ENCODE results near the gene ILRUN.
"Not testable (repeated sequence)": the region's sequence is repeated elsewhere in the genome, so short reads cannot be mapped to it uniquely, and the experiment has no call there.

ILRUN gene

GRCh38 chr6:34717466-34717865 is 20.9 kb upstream of the ILRUN start:
- H3K27me3 Mint-ChIP-seq: no peaks in the 10 kb centered on the region
- H3K36me3 Mint-ChIP-seq: no peaks in the 10 kb centered on the region
- H3K27ac Mint-ChIP-seq: no peak overlapping the region
- no peak overlapping the region for H3K4me3 Mint-ChIP-seq
- no peaks in the 10 kb centered on the region for H3K4me1 Mint-ChIP-seq (ENCODE audit: low read depth)
- no peaks in the 10 kb centered on the region for H3K9me3 Mint-ChIP-seq (ENCODE audit: low read depth)

- Mint-ChIP-seq H3K36me3 (no peaks in the 10 kb centered on the region), H3K27me3 (no peaks in the 10 kb centered on the region), H3K9me3 (ENCODE audit: low read depth) (no peaks in the 10 kb centered on the region), H3K4me3 (no peak overlapping the region), H3K4me1 (ENCODE audit: low read depth) (no peaks in the 10 kb centered on the region), H3K27ac (no peak overlapping the region)
Observed at GRCh38 chr6:34714663-34715062, 18.1 kb upstream of the ILRUN start.

GRCh38 chr6:34712881-34713280 is 16.3 kb upstream of the ILRUN start:
- not testable (repeated sequence) for H3K4me3 Mint-ChIP-seq; H3K4me1 Mint-ChIP-seq (ENCODE audit: low read depth); H3K27ac Mint-ChIP-seq; H3K9me3 Mint-ChIP-seq (ENCODE audit: low read depth); H3K36me3 Mint-ChIP-seq; H3K27me3 Mint-ChIP-seq

GRCh38 chr6:34709386-34709785 is 12.8 kb upstream of the ILRUN start:
- Mint-ChIP-seq H3K4me3 (no peak overlapping the region), H3K36me3 (no peaks in the 10 kb centered on the region), H3K9me3 (ENCODE audit: low read depth) (no peaks in the 10 kb centered on the region), H3K27ac (no peak overlapping the region), H3K4me1 (ENCODE audit: low read depth) (peaks cover 2% of the 10 kb centered on the region), H3K27me3 (no peaks in the 10 kb centered on the region)

- no peak overlapping the region for H3K27ac Mint-ChIP-seq
- H3K27me3 Mint-ChIP-seq: no peaks in the 10 kb centered on the region
- no peaks in the 10 kb centered on the region for H3K36me3 Mint-ChIP-seq
Observed at GRCh38 chr6:34705241-34705640, 8.7 kb upstream of the ILRUN start.

GRCh38 chr6:34701199-34701598 is 4.6 kb upstream of the ILRUN start:
- H3K4me3 Mint-ChIP-seq: no peak overlapping the region
- H3K9me3 Mint-ChIP-seq (ENCODE audit: low read depth): no peaks in the 10 kb centered on the region
- H3K36me3 Mint-ChIP-seq: no peaks in the 10 kb centered on the region
- H3K27me3 Mint-ChIP-seq: no peaks in the 10 kb centered on the region
- H3K27ac Mint-ChIP-seq: no peak overlapping the region
- peaks cover 12% of the 10 kb centered on the region for H3K4me1 Mint-ChIP-seq (ENCODE audit: low read depth)

More at GRCh38 chr6:34705241-34705640, 8.7 kb upstream of the ILRUN start:
- Mint-ChIP-seq H3K4me3 (no peak overlapping the region), H3K9me3 (ENCODE audit: low read depth) (no peaks in the 10 kb centered on the region), H3K4me1 (ENCODE audit: low read depth) (peaks cover 2% of the 10 kb centered on the region)

- Mint-ChIP-seq H3K27me3 (no peaks in the 10 kb centered on the region), H3K4me3 (peak overlapping the region; percentile 95), H3K9me3 (ENCODE audit: low read depth) (no peaks in the 10 kb centered on the region), H3K4me1 (ENCODE audit: low read depth) (peaks cover 38% of the 10 kb centered on the region), H3K27ac (no peak overlapping the region), H3K36me3 (peaks cover 3% of the 10 kb centered on the region)
Observed at GRCh38 chr6:34697904-34698559, 1.5 kb upstream of the ILRUN start.

GRCh38 chr6:34697544-34697836 is 923 bp upstream of the ILRUN start:
- H3K36me3 Mint-ChIP-seq: peaks cover 3% of the 10 kb centered on the region
- peak overlapping the region; percentile 95 for H3K4me3 Mint-ChIP-seq
- no peaks in the 10 kb centered on the region for H3K9me3 Mint-ChIP-seq (ENCODE audit: low read depth)
- H3K27me3 Mint-ChIP-seq: no peaks in the 10 kb centered on the region
- H3K27ac Mint-ChIP-seq: peak overlapping the region; percentile 97
- peaks cover 39% of the 10 kb centered on the region for H3K4me1 Mint-ChIP-seq (ENCODE audit: low read depth)

- H3K9me3 Mint-ChIP-seq (ENCODE audit: low read depth): no peaks in the 10 kb centered on the region
- peaks cover 46% of the 10 kb centered on the region for H3K4me1 Mint-ChIP-seq (ENCODE audit: low read depth)
- peak overlapping the region; percentile 95 for H3K4me3 Mint-ChIP-seq
- peak overlapping the region; percentile 93 for H3K27ac Mint-ChIP-seq
- H3K27me3 Mint-ChIP-seq: no peaks in the 10 kb centered on the region
- peaks cover 3% of the 10 kb centered on the region for H3K36me3 Mint-ChIP-seq
Observed at GRCh38 chr6:34696189-34696738, 303 bp downstream of the ILRUN start.

GRCh38 chr6:34695729-34696188 is 808 bp downstream of the ILRUN start:
- H3K27me3 Mint-ChIP-seq: no peaks in the 10 kb centered on the region
- peak overlapping the region; percentile 95 for H3K4me3 Mint-ChIP-seq
- no peaks in the 10 kb centered on the region for H3K9me3 Mint-ChIP-seq (ENCODE audit: low read depth)
- peaks cover 49% of the 10 kb centered on the region for H3K4me1 Mint-ChIP-seq (ENCODE audit: low read depth)
- peaks cover 3% of the 10 kb centered on the region for H3K36me3 Mint-ChIP-seq
- H3K27ac Mint-ChIP-seq: peak overlapping the region; percentile 93

- Mint-ChIP-seq H3K27ac (no peak overlapping the region), H3K9me3 (ENCODE audit: low read depth) (no peaks in the 10 kb centered on the region)
Observed at GRCh38 chr6:34692280-34692679, 4.3 kb downstream of the ILRUN start.

GRCh38 chr6:34689742-34690141 is 6.8 kb downstream of the ILRUN start:
- no peaks in the 10 kb centered on the region for H3K9me3 Mint-ChIP-seq (ENCODE audit: low read depth)
- H3K4me1 Mint-ChIP-seq (ENCODE audit: low read depth): peaks cover 57% of the 10 kb centered on the region
- H3K4me3 Mint-ChIP-seq: no peak overlapping the region
- H3K27me3 Mint-ChIP-seq: no peaks in the 10 kb centered on the region
- H3K27ac Mint-ChIP-seq: no peak overlapping the region
- H3K36me3 Mint-ChIP-seq: peaks cover 8% of the 10 kb centered on the region

More at GRCh38 chr6:34692280-34692679, 4.3 kb downstream of the ILRUN start:
- Mint-ChIP-seq H3K4me1 (ENCODE audit: low read depth) (peaks cover 60% of the 10 kb centered on the region), H3K36me3 (peaks cover 5% of the 10 kb centered on the region), H3K4me3 (no peak overlapping the region), H3K27me3 (no peaks in the 10 kb centered on the region)

GRCh38 chr6:34688956-34689355 is 7.6 kb downstream of the ILRUN start:
- Mint-ChIP-seq H3K36me3 (peaks cover 5% of the 10 kb centered on the region), H3K27me3 (no peaks in the 10 kb centered on the region), H3K4me1 (ENCODE audit: low read depth) (peaks cover 57% of the 10 kb centered on the region), H3K27ac (no peak overlapping the region), H3K9me3 (ENCODE audit: low read depth) (no peaks in the 10 kb centered on the region), H3K4me3 (no peak overlapping the region)

GRCh38 chr6:34684919-34685318 is 11.6 kb downstream of the ILRUN start:
- Mint-ChIP-seq H3K9me3 (ENCODE audit: low read depth) (no peaks in the 10 kb centered on the region), H3K4me1 (ENCODE audit: low read depth) (peaks cover 44% of the 10 kb centered on the region), H3K27me3 (no peaks in the 10 kb centered on the region), H3K27ac (peak overlapping the region; percentile 13), H3K36me3 (peaks cover 5% of the 10 kb centered on the region), H3K4me3 (no peak overlapping the region)

GRCh38 chr6:34684364-34684763 is 12.2 kb downstream of the ILRUN start:
- peaks cover 40% of the 10 kb centered on the region for H3K4me1 Mint-ChIP-seq (ENCODE audit: low read depth)
- no peak overlapping the region for H3K4me3 Mint-ChIP-seq
- H3K27ac Mint-ChIP-seq: peak overlapping the region; percentile 2
- H3K9me3 Mint-ChIP-seq (ENCODE audit: low read depth): no peaks in the 10 kb centered on the region
- no peaks in the 10 kb centered on the region for H3K27me3 Mint-ChIP-seq
- H3K36me3 Mint-ChIP-seq: peaks cover 5% of the 10 kb centered on the region
